HG02970 (cell line): ENCODE measurements around the gene CDC27.
"Not testable (repeated sequence)": the region's sequence is repeated elsewhere in the genome, so short reads cannot be mapped to it uniquely, and the experiment has no call there.

Experiments
- ATAC-seq: cut with Tn5 transposase; IDR thresholded peaks from one replicate; pipeline ENCODE4 v1.9.1; 2021; ENCODE audit warnings: mild to moderate bottlenecking, moderate library complexity, moderate number of reproducible peaks; ENCODE audit not compliant: unreplicated experiment, low FRiP score

Gene CDC27

DNA sequence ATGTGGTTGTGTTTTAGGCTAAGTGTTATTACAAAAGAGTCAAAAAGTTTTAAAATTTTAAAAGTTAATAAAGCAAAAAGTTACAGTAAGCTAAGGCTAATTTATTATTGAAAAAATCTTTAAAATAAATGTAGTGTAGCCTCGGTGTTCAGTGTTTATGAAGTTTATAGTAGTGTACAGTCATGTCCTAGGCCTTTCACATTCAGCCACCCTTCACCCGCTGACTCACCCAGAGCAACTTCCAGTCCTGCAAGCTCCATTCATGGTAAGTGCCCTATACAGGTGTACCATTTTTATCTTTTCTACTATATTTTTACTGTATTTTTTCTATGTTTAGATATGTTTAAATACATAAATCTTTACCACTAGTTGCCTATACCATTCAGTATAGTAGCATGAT is 111.5 kb downstream of the CDC27 start:
- no peak for ATAC-seq

DNA sequence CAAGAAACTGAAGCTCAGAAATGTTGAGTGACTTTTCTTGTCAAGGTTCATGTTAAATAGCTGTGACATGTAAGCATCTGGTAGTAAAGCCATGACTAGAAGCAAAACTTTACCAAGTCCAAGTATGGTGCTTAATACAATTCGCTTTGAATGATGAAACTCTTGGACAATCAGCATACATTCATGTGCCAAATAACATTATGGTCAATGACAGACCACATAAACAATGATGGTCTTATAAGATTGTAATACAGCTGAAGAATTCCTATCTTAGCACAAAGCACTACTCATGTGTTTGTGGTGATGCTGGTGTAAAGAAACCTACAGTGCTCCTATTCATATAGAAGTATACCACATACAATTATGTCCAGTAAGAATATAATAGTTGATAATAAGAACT is 112.9 kb downstream of the CDC27 start:
- ATAC-seq, result no peak

DNA sequence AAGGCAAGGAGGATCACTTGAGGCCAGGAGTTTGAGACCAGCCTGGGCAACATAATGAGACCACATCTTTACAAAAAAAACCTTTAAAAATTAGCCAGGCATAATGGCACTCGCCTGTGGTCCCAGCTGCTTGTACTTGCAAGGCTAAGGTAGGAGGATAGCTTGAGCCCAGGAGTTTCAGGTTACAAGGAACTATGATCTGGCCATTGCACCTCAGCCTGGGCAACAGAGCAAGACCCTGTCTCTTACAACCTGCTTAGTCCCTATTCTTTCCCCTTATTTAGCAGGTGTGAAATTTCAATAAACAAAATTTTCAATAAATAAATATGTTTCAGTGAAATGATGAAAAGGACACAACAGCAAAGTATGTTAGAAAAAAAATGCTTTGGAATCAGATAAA is 114.7 kb downstream of the CDC27 start:
- not testable (repeated sequence) for ATAC-seq

DNA sequence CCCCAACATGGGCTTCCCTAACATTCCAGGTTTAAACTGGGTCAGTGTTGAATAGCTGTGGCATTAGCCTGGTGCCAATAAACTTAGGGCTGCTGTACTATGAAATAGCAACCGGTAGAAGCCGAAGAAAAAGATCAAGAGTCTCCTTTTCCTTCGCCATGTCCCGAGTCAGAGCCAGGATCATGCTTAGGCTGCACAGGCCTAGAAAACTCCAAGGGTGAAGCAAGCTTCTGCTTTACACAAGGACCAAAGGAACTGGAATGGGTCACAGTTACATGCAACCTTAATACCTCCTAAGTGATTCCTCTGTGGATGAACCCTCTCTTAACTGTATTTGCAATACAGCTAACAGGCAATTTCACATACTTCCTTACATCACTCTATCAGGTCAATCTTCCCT is 115.5 kb downstream of the CDC27 start:
- not testable (repeated sequence) for ATAC-seq

DNA sequence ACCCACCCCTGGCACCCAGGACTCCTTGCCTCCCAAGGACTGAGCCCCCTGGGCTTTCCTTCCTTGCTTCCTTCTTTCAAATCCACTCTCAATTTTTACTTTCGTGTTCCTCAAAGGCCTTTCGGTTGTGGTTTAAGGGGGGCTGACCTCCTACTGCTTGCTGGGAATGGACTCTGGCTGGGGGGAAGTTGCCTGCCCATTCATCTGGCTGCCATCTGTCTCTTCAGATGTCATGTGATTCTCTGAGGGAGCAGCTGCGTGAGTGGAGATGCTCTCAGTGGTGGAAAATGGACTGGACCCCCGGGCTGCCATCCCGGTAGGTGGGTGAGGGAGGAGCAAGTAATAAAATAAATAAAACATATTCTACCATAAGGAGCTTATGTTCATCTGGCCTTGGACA is 116.2 kb downstream of the CDC27 start:
- ATAC-seq, result no peak

DNA sequence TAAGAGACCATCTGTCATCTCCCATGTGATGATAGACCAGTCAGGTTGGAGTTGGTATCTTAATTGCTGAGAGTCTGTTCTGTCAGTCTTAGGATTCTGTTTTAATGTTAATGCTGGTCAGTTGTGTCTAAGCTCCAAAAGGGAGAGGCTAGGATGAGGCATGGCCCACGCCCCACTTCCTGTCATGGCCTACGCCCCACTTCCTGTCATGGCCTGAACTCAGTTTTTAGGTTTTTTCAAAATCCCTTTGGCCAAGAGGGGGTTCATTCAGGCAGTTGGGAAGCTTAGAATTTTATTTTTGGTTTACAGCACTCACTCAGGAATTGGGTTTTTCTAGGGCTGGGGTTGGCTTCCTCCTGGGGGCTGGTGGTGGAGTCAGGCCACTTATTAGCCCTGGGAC is 117.9 kb downstream of the CDC27 start:
- not testable (repeated sequence) for ATAC-seq

DNA sequence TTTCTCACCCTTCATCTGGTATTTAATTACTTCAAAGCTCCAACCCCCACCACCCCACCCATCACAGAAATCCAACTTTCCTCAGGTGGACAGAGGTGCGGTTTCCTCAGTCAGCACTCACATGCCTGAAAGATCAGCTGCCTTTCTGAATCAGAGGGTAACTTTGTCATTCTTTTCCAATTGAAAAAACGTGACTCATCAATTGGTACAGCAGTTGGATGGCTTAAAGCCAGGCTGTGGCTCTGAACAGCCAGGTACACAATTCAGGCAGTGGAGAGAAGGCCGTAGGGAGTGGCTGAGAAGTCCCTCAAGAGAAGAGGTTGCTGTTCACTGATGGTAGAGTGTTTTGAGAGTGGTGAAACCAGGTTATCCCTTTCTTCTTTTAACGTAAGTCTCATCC is 118.8 kb downstream of the CDC27 start:
- ATAC-seq, result not testable (repeated sequence)
